ENCODE data around the gene IGFBP3. TPM values are rescaled to one million over a fixed set of nuclear protein-coding genes. Genes with fewer than 3 reads are reported as not detected.
"Not testable (repeated sequence)": the region's sequence is repeated elsewhere in the genome, so short reads cannot be mapped to it uniquely, and the experiment has no call there.

IGFBP3 gene
- total RNA-seq, 1 donor from 2014 or later = 763 TPM

GRCh38 chr7:45967591-45968157 lies 46.6 kb upstream of the IGFBP3 start:
- no peaks in the 10 kb centered on the region for H3K27me3 ChIP-seq
- H3K4me1 ChIP-seq = peaks cover 0 to 13% of the 10 kb centered on the region in 2 donors
- peak in 1 of 2 donors; percentile 40 for DNase-seq (ENCODE audit: low spot score in 2 of 2)
- no peak overlapping the region for H3K4me3 ChIP-seq
- no peaks in the 10 kb centered on the region for H3K36me3 ChIP-seq
- no peaks in the 10 kb centered on the region for H3K9me3 ChIP-seq
- intact Hi-C loops (cut with DNase I) = no loop called here
- no peak for TF ChIP-seq CTCF (IDR thresholded peaks at IDR 0.05)
- no peak overlapping the region for H3K27ac ChIP-seq

- no peak overlapping the region for H3K27ac ChIP-seq
- intact Hi-C loops (cut with DNase I) = no loop called here
- no peaks in the 10 kb centered on the region for H3K27me3 ChIP-seq
- DNase-seq (ENCODE audit: low spot score in 2 of 2) = no peak
- no peaks in the 10 kb centered on the region for H3K36me3 ChIP-seq
- no peaks in the 10 kb centered on the region for H3K9me3 ChIP-seq
- TF ChIP-seq CTCF (IDR thresholded peaks at IDR 0.05) = no peak
- no peak overlapping the region for H3K4me3 ChIP-seq
- no peaks in the 10 kb centered on the region for H3K4me1 ChIP-seq
Measured at GRCh38 chr7:45962861-45963260, 41.8 kb upstream of the IGFBP3 start.

GRCh38 chr7:45957721-45958120 lies 36.6 kb upstream of the IGFBP3 start:
- H3K36me3 ChIP-seq = no peaks in the 10 kb centered on the region
- no peak for DNase-seq (ENCODE audit: low spot score in 2 of 2)
- H3K4me1 ChIP-seq = no peaks in the 10 kb centered on the region
- no peaks in the 10 kb centered on the region for H3K27me3 ChIP-seq
- H3K9me3 ChIP-seq = no peaks in the 10 kb centered on the region
- intact Hi-C loops (cut with DNase I) = no loop called here
- H3K4me3 ChIP-seq = no peak overlapping the region
- H3K27ac ChIP-seq = no peak overlapping the region
- no peak for TF ChIP-seq CTCF (IDR thresholded peaks at IDR 0.05)

GRCh38 chr7:45955286-45955685 lies 34.2 kb upstream of the IGFBP3 start:
- intact Hi-C loops (cut with DNase I) = no loop called here
- Histone ChIP-seq H3K4me1 (no peaks in the 10 kb centered on the region), H3K27me3 (no peaks in the 10 kb centered on the region), H3K36me3 (no peaks in the 10 kb centered on the region), H3K4me3 (no peak overlapping the region), H3K9me3 (no peaks in the 10 kb centered on the region), H3K27ac (no peak overlapping the region)
- TF ChIP-seq CTCF (IDR thresholded peaks at IDR 0.05) = no peak
- DNase-seq (ENCODE audit: low spot score in 2 of 2) = no peak

- intact Hi-C loops (cut with DNase I); DNase-seq (ENCODE audit: low spot score in 2 of 2): not testable (repeated sequence)
Measured at GRCh38 chr7:45953055-45953454, 32.0 kb upstream of the IGFBP3 start.

GRCh38 chr7:45944058-45944457 lies 23.0 kb upstream of the IGFBP3 start:
- TF ChIP-seq CTCF (IDR thresholded peaks at IDR 0.05) = no peak
- no peaks in the 10 kb centered on the region for H3K27me3 ChIP-seq
- intact Hi-C loops (cut with DNase I) = no loop called here
- H3K36me3 ChIP-seq = no peaks in the 10 kb centered on the region
- no peak for DNase-seq (ENCODE audit: low spot score in 2 of 2)
- H3K27ac ChIP-seq = no peak overlapping the region
- H3K9me3 ChIP-seq = no peaks in the 10 kb centered on the region
- no peaks in the 10 kb centered on the region for H3K4me1 ChIP-seq
- H3K4me3 ChIP-seq = no peak overlapping the region

More at GRCh38 chr7:45953055-45953454, 32.0 kb upstream of the IGFBP3 start:
- not testable (repeated sequence) for H3K27ac ChIP-seq, H3K4me3 ChIP-seq, H3K9me3 ChIP-seq, H3K36me3 ChIP-seq, H3K27me3 ChIP-seq, H3K4me1 ChIP-seq
